NB4 (cell line): ENCODE data around the gene ADGRB3.

Source experiments
- MYC ChIP-seq: IDR thresholded peaks from 2 replicates; pipeline ENCODE4 v1.6.1; 2011; ENCODE audit warnings: low read depth, low read length
- POLR2A ChIP-seq: IDR thresholded peaks from 2 replicates; pipeline ENCODE4 v1.6.1; 2011; ENCODE audit warnings: mild to moderate bottlenecking; ENCODE audit not compliant: insufficient read length; ENCODE audit errors: extremely low read depth
- TF ChIP-seq, protein P1 (sequence below): IDR thresholded peaks from one replicate; pipeline ENCODE4 v1.5.1; 2012; ENCODE audit warnings: low read depth, low read length
- TF ChIP-seq, protein P2 (sequence below): IDR thresholded peaks from 2 replicates; pipeline ENCODE4 v1.6.1; 2011; ENCODE audit warnings: low read depth, low read length

DNA sequence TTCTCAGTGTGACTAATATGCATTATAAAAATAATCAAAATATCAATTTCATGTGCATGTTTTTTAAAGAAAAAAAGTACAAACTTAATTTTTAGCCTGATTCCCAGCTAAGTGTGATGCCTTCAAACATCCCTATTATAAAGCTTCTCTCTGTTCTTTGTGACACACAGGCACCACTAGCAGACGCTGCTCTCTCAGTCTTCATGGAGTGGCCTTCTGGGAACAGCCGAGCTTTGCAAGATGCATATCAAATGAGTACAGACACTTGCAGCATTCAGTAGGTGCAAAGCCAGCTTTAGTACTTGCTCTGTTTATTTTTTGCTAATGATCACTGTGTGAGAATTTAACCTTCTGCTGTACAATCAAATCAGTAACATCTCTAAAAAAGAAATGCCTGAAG is 340.0 kb downstream of the ADGRB3 start:
- no peak for TF ChIP-seq POLR2A
- TF ChIP-seq, protein P1, sequence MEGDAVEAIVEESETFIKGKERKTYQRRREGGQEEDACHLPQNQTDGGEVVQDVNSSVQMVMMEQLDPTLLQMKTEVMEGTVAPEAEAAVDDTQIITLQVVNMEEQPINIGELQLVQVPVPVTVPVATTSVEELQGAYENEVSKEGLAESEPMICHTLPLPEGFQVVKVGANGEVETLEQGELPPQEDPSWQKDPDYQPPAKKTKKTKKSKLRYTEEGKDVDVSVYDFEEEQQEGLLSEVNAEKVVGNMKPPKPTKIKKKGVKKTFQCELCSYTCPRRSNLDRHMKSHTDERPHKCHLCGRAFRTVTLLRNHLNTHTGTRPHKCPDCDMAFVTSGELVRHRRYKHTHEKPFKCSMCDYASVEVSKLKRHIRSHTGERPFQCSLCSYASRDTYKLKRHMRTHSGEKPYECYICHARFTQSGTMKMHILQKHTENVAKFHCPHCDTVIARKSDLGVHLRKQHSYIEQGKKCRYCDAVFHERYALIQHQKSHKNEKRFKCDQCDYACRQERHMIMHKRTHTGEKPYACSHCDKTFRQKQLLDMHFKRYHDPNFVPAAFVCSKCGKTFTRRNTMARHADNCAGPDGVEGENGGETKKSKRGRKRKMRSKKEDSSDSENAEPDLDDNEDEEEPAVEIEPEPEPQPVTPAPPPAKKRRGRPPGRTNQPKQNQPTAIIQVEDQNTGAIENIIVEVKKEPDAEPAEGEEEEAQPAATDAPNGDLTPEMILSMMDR, result no peak
- no peak for TF ChIP-seq MYC
- TF ChIP-seq, protein P2, sequence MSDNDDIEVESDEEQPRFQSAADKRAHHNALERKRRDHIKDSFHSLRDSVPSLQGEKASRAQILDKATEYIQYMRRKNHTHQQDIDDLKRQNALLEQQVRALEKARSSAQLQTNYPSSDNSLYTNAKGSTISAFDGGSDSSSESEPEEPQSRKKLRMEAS, result no peak
